Measurements from ENCODE around the gene GCFC2. TPM values are rescaled to one million over a fixed set of nuclear protein-coding genes. Genes with fewer than 3 reads are reported as not detected.

GCFC2 gene
- total and polyA plus RNA-seq, 2 experiments from 2014 or later = 15.5 to 28.8 TPM

DNA sequence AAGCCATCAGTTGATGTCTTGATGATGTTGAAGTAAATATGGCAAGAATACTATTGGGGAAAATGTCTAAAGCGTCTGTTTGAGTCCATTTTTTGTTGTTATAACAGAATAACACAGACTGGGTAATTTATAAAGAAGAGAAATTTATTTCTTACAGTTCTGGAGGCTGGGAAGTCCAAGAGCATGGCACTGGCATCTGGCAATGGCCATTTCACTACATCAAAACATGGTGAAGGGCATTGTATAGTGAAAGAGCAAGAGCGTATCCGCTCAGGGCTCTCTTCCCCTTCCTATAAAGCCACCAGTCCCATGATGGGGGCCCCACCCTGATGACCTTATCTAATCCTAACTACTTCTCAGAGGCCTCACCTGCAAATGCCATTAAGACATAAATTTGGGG is 93.8 kb downstream of the GCFC2 start:
- Histone ChIP-seq H2AFZ (no peak overlapping the region), H3K4me3 (no peak overlapping the region), H3K4me2 (no peak overlapping the region), H3K4me1 (ENCODE audit: insufficient read depth) (peaks cover 5% of the 10 kb centered on the region), H4K20me1 (ENCODE audit: insufficient read depth, poor library complexity, severe bottlenecking) (no peaks in the 10 kb centered on the region), H3K27me3 (no peaks in the 10 kb centered on the region), H3K9me2 (replicated peaks; ENCODE audit: insufficient read depth) (no peaks in the 10 kb centered on the region), H3K79me2 (no peaks in the 10 kb centered on the region), H3K9me3 (ENCODE audit: low read depth) (no peaks in the 10 kb centered on the region), H3K27ac (no peak overlapping the region), H3K36me3 (replicated peaks; ENCODE audit: insufficient read depth, low read depth) (no peaks in the 10 kb centered on the region)
- 95% methylated on average over 3 of the region's 3 CpGs for WGBS (ENCODE audit: low lambda C conversion rate, missing lambda C conversion rate)
- TF ChIP-seq EZH2phosphoT487 (IDR thresholded peaks at IDR 0.05; ENCODE audit: low read depth, severe bottlenecking, unreplicated experiment) (no peak), EZH2 (IDR thresholded peaks at IDR 0.05; ENCODE audit: borderline replicate concordance) (no peak)
- TF ChIP-seq, protein P1, sequence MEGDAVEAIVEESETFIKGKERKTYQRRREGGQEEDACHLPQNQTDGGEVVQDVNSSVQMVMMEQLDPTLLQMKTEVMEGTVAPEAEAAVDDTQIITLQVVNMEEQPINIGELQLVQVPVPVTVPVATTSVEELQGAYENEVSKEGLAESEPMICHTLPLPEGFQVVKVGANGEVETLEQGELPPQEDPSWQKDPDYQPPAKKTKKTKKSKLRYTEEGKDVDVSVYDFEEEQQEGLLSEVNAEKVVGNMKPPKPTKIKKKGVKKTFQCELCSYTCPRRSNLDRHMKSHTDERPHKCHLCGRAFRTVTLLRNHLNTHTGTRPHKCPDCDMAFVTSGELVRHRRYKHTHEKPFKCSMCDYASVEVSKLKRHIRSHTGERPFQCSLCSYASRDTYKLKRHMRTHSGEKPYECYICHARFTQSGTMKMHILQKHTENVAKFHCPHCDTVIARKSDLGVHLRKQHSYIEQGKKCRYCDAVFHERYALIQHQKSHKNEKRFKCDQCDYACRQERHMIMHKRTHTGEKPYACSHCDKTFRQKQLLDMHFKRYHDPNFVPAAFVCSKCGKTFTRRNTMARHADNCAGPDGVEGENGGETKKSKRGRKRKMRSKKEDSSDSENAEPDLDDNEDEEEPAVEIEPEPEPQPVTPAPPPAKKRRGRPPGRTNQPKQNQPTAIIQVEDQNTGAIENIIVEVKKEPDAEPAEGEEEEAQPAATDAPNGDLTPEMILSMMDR (IDR thresholded peaks at IDR 0.05; ENCODE audit: poor library complexity) = no peak
- DNase-seq (ENCODE audit: low spot score) = no peak

- no peaks in the 10 kb centered on the region for H4K20me1 ChIP-seq (ENCODE audit: insufficient read depth, poor library complexity, severe bottlenecking)
- H3K4me3 ChIP-seq = no peak overlapping the region
- no peaks in the 10 kb centered on the region for H3K9me3 ChIP-seq (ENCODE audit: low read depth)
- H3K79me2 ChIP-seq = no peaks in the 10 kb centered on the region
- H3K27ac ChIP-seq = no peak overlapping the region
- H2AFZ ChIP-seq = no peak overlapping the region
- WGBS (ENCODE audit: low lambda C conversion rate, missing lambda C conversion rate) = 96% methylated on average over 4 of the region's 4 CpGs
- no peaks in the 10 kb centered on the region for H3K9me2 ChIP-seq (replicated peaks; ENCODE audit: insufficient read depth)
- no peak for TF ChIP-seq EZH2 (IDR thresholded peaks at IDR 0.05; ENCODE audit: borderline replicate concordance)
- TF ChIP-seq, protein P1 (IDR thresholded peaks at IDR 0.05; ENCODE audit: poor library complexity) = no peak
- TF ChIP-seq EZH2phosphoT487 (IDR thresholded peaks at IDR 0.05; ENCODE audit: low read depth, severe bottlenecking, unreplicated experiment) = no peak
- no peak for DNase-seq (ENCODE audit: low spot score)
- peaks cover 5% of the 10 kb centered on the region for H3K4me1 ChIP-seq (ENCODE audit: insufficient read depth)
- no peak overlapping the region for H3K4me2 ChIP-seq
- H3K27me3 ChIP-seq = no peaks in the 10 kb centered on the region
- no peaks in the 10 kb centered on the region for H3K36me3 ChIP-seq (replicated peaks; ENCODE audit: insufficient read depth, low read depth)
Observed at GRCh38 chr2:75616406-75616805, 94.3 kb downstream of the GCFC2 start.

- H3K4me3 ChIP-seq = no peak overlapping the region
- no peaks in the 10 kb centered on the region for H3K36me3 ChIP-seq (replicated peaks; ENCODE audit: insufficient read depth, low read depth)
- WGBS (ENCODE audit: low lambda C conversion rate, missing lambda C conversion rate) = 88% methylated on average over 5 of the region's 5 CpGs
- H2AFZ ChIP-seq = no peak overlapping the region
- H3K4me2 ChIP-seq = no peak overlapping the region
- H4K20me1 ChIP-seq (ENCODE audit: insufficient read depth, poor library complexity, severe bottlenecking) = no peaks in the 10 kb centered on the region
- no peaks in the 10 kb centered on the region for H3K9me3 ChIP-seq (ENCODE audit: low read depth)
- H3K4me1 ChIP-seq (ENCODE audit: insufficient read depth) = peaks cover 5% of the 10 kb centered on the region
- no peak for TF ChIP-seq EZH2phosphoT487 (IDR thresholded peaks at IDR 0.05; ENCODE audit: low read depth, severe bottlenecking, unreplicated experiment)
- TF ChIP-seq, protein P1 (IDR thresholded peaks at IDR 0.05; ENCODE audit: poor library complexity) = no peak
- no peak for TF ChIP-seq EZH2 (IDR thresholded peaks at IDR 0.05; ENCODE audit: borderline replicate concordance)
- DNase-seq (ENCODE audit: low spot score) = no peak
- H3K79me2 ChIP-seq = no peaks in the 10 kb centered on the region
- no peaks in the 10 kb centered on the region for H3K27me3 ChIP-seq
- no peak overlapping the region for H3K27ac ChIP-seq
- H3K9me2 ChIP-seq (replicated peaks; ENCODE audit: insufficient read depth) = no peaks in the 10 kb centered on the region
Observed at GRCh38 chr2:75614162-75614651, 96.5 kb downstream of the GCFC2 start.

DNA sequence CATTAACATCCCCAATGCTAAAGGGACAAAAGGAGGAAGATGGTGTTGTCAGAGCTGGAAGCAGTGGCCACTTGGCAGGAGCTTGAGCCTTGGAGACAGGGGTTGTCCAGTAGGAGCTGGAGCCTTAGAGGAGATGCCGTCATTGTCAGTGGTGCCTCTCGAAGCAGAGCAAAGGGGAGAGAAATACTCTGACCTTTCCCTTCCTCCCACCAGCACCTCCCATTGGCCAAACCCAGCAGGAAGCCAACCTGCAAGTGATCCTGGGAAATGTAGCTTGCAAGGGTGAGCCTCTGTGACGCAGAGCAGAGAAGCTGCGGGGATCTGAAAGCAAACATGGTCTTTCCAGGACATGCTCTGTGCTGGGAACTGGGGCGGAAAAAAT is 97.9 kb downstream of the GCFC2 start:
- H4K20me1 ChIP-seq (ENCODE audit: insufficient read depth, poor library complexity, severe bottlenecking) = no peaks in the 10 kb centered on the region
- WGBS (ENCODE audit: low lambda C conversion rate, missing lambda C conversion rate) = 95% methylated on average over 5 of the region's 5 CpGs
- H3K9me3 ChIP-seq (ENCODE audit: low read depth) = no peaks in the 10 kb centered on the region
- no peak overlapping the region for H3K4me2 ChIP-seq
- peaks cover 5% of the 10 kb centered on the region for H3K4me1 ChIP-seq (ENCODE audit: insufficient read depth)
- no peaks in the 10 kb centered on the region for H3K79me2 ChIP-seq
- no peaks in the 10 kb centered on the region for H3K27me3 ChIP-seq
- H3K36me3 ChIP-seq (replicated peaks; ENCODE audit: insufficient read depth, low read depth) = no peaks in the 10 kb centered on the region
- TF ChIP-seq EZH2phosphoT487 (IDR thresholded peaks at IDR 0.05; ENCODE audit: low read depth, severe bottlenecking, unreplicated experiment) = no peak
- TF ChIP-seq EZH2 (IDR thresholded peaks at IDR 0.05; ENCODE audit: borderline replicate concordance) = no peak
- TF ChIP-seq, protein P1 (IDR thresholded peaks at IDR 0.05; ENCODE audit: poor library complexity) = no peak
- H3K27ac ChIP-seq = no peak overlapping the region
- H2AFZ ChIP-seq = no peak overlapping the region
- H3K9me2 ChIP-seq (replicated peaks; ENCODE audit: insufficient read depth) = no peaks in the 10 kb centered on the region
- H3K4me3 ChIP-seq = no peak overlapping the region
- DNase-seq (ENCODE audit: low spot score) = no peak
